Stimulated activated CD8-positive, alpha-beta memory T cell treated with anti-CD3 and anti-CD28 coated beads, Interleukin-4, amount 100 ng/mL, for 24 hours (primary cell): Measurements from ENCODE around the gene DOCK8.

ENCODE experiments used
- DNase-seq: peaks from one replicate; pipeline ENCODE4 v3.0.0-alpha.2; 2020; ENCODE audit warnings: low read depth

Gene DOCK8

DNA sequence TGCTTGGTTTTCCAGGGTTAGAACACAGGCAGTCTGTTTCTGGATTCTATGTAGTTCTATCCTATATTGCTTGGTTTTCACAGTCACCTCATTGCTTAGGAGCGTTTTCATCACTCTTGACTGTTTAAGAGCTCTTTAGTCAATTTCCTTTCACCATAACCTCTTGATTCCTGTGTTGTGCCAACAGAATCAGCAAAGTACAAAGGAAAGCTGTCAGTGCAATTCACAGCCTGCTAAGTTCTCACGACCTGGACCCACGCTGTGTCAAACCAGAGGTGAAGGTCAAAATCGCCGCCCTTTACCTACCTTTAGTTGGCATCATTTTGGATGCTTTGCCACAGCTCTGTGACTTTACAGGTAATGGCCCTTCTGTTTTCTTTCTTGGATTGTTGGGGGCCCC lies 199.9 kb downstream of the DOCK8 start:
- no peak for DNase-seq

- DNase-seq, result no peak
These were observed 205.0 kb downstream of the DOCK8 start for GRCh38 chr9:419571-420171.

GRCh38 chr9:421896-422295 lies 207.2 kb downstream of the DOCK8 start:
- DNase-seq, result no peak

GRCh38 chr9:426264-426663 lies 211.6 kb downstream of the DOCK8 start:
- DNase-seq, result no peak

DNA sequence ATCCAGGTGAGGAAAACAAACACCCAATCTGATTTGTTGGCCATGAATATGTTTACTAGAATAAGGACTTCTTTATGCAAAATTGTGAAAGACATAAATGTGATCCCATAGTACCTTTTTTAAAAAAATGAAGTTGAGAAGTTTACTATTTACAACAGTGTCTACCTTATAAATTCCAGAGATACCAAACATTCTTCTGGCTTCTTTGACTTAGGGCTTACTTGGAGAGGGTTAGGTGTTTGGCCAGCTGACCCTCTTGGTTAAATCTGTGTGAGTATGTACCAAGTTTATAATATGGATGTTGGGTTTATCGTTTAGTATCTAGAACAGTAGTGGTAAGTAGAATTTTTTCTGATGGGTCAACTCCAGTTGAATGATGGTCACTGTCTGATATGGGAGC lies 212.3 kb downstream of the DOCK8 start:
- DNase-seq, result no peak

- DNase-seq, result no peak
These were observed 217.0 kb downstream of the DOCK8 start for GRCh38 chr9:431701-432100.

- no peak for DNase-seq
These were observed 221.8 kb downstream of the DOCK8 start for GRCh38 chr9:436482-436881.

DNA sequence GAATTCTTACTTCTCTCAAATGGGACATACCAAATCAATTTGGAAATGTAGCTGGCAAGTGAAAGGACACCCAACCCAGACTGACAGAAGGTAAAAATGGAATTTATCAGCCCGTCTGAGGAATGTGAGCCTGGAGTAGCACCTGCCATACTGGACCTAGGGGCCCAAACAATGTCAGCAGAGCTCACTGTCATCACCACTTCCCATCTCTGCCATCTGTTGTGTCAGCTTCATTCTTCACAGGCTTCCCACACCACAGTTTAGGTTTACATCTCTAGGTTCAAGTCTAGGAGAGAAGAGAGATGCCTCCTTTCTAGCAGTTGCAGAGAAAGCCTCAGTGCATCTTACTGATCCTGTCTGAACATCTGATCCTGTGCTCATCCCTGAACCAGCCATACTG lies 222.4 kb downstream of the DOCK8 start:
- no peak for DNase-seq

GRCh38 chr9:437574-438001 lies 222.9 kb downstream of the DOCK8 start:
- no peak for DNase-seq

GRCh38 chr9:438066-438465 lies 223.4 kb downstream of the DOCK8 start:
- no peak for DNase-seq

DNA sequence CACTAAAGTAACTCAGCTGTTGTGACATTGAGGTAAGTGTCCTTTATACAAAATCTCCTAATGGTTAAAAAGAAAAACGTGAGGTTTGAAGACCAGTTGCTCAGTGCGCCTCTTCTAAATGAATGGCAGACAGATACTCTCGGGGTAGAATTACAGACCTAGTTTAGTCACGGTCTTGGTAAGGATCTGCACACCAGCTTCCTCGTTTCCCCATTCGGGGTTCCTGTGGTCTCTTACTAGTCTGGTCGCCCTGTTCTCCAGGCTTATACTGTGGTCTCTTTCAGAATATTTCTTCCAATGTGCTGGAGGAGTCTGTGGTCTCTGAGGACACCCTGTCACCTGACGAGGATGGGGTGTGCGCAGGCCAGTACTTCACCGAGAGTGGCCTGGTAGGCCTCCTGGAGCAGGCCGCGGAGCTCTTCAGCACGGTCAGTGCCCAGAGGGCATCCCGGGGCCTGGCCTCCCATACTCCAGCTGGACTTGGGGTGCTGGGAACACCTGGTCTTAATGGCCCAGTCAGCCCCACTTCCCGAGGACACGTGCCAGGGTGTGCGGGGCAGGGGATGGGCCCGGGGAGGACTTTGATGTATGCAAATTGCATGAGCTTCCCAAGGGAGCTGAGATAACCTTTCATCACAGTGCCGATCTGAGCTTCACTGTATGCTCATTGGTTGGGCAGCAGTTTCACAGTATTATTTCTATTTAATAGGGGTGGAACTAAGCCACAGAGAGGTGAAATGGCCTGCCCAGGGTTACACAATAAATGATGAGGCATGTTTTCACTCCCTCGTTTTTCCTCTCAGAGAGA lies 224.5 kb downstream of the DOCK8 start:
- DNase-seq, result no peak

GRCh38 chr9:441126-441525 lies 226.5 kb downstream of the DOCK8 start:
- no peak for DNase-seq

GRCh38 chr9:444528-444927 lies 229.9 kb downstream of the DOCK8 start:
- no peak for DNase-seq

GRCh38 chr9:445033-445432 lies 230.4 kb downstream of the DOCK8 start:
- no peak for DNase-seq

DNA sequence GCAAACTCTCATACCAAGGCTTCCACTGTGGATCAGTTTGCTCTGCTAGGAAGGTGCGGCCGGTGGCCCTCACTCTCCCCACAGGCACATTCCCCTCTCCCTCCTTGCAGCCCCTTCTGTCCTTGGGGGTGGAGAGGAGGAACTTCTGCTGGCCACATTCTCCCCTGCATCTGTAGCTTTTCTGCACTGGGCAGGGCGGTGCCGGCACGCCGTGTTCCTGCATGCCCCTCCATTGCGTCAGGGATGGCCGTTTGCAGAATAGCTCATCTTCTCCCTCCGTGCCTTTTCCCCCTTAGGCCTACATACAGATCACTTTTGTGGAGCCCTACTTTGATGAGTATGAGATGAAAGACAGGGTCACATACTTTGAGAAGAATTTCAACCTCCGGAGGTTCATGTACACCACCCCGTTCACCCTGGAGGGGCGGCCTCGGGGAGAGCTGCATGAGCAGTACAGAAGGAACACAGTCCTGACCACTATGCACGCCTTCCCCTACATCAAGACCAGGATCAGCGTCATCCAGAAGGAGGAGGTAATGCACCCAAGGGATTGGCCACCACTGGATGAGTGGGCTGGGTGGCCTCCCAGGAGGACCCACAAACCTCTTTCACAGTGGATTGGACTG lies 231.5 kb downstream of the DOCK8 start:
- DNase-seq, result no peak

DNA sequence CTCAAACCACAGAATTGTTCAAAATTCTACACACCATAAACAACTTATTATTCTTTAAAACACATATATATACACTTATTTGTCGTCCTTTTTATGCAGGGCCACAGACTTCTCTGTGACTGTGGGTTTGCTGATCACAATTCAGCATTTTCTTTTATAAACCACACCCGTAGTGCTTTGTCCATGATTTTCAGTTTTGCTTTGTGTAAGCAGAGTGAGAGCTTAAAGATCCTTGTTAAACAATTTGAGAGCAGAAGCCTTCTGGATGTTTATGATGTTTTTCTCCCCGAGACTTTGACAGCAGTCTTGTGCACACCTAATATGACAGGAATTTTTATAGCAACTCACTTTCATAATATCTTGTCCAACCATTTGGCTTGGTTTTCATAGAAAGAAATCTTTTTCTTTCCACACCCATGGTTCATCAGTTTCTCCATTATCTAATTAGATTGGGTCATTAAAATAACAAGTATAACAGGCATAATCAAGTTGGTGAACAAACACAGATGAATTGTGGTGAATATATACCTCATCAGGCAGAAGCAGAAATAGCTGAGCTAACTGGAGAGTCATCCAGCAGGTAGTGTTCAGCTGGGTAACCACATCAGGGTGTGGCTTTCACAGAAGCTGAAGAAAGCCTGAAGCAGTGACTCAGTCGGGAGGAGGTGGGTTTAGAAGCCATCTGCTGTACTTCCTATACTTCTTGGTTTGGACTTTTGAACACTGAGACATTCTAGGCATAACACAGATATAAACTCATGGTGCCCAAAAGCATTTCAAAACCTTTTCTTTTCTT lies 232.8 kb downstream of the DOCK8 start:
- peak; percentile 34 for DNase-seq

DNA sequence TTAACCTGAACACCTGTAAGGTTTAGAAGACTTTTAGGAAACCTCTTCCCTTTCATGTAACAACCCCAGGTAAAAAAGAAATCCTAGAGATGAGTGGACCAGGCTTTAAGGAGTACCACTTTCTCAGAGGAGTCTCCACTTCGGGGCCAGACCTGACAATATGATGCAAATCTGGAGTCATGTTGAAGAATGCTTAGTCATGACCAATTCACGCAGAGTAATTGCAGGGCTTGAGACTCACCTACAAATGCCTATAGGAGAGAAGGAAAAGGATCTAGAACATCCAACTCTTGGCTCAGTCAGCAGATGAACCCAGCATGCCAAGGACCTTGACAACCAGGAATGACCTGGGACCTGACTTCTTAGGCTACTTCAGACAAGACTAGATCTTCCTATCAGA lies 235.4 kb downstream of the DOCK8 start:
- no peak for DNase-seq

DNA sequence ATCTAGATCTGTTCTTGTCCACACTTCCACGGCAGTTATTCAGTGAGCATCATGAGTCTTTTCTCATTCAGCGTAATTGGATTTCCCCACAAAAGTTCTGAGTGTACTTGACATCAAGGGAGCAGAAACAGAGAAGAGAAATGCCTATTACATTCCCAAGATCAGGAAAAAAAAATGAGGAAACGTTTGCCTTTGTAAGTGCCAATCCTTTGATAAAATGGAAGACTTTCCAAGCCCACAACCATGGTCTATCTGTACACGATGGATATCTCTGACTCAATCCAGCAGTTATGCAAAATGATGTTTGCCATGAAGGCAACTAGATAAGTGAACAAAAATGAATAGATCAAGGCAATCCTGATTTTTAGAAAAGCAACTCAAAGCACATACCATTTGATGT lies 235.9 kb downstream of the DOCK8 start:
- DNase-seq, result no peak

DNA sequence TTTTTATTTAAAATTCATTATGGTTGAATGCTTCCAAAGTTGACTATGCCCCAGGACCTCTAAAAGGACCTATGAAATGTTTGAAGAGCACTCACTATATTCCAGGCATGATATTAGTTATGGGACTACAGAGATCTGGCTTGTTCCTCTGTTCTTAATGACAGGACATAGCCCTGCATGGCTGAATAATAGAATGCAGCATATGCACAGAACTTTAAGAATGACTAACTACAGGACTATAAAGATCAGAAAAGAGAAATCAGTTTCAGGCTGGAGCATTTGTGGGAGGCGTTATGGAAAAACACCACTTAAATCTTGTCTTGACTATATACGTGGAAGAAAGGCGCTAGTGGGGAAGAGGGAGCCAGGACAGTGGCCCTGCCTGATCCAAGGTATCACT lies 239.2 kb downstream of the DOCK8 start:
- DNase-seq, result no peak

GRCh38 chr9:456365-456764 lies 241.7 kb downstream of the DOCK8 start:
- DNase-seq, result no peak

DNA sequence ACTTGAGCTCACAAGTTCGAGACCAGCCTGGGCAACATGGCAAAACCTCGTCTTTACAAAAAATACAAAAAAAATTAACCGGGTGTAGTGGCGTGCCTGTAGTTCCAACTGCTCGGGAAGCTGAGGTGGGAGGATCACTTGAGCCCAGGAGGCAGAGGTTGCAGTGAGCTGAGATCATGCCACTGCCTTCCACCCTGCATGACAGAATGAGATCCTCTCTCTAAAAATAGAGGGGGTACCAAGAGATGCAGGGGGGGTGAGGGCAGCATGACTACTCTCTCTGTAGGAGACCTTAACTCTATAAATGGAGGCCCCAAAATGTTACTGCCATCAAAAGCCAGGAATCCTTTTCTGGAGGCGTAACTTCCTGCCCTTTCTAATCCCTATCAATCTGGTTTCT lies 243.9 kb downstream of the DOCK8 start:
- no peak for DNase-seq
